Ammon's horn (tissue), 1 donor: Measurements from ENCODE around the gene PAPPA2.
A peak's percentile ranks its signal among the peaks of the same experiment; 100 is the strongest.
"Not testable (repeated sequence)": the region's sequence is repeated elsewhere in the genome, so short reads cannot be mapped to it uniquely, and the experiment has no call there.

Experiments
- DNase-seq: peaks from one replicate; pipeline ENCODE4 v3.0.0-alpha.2; 2016; ENCODE audit warnings: low spot score

The PAPPA2 gene

DNA sequence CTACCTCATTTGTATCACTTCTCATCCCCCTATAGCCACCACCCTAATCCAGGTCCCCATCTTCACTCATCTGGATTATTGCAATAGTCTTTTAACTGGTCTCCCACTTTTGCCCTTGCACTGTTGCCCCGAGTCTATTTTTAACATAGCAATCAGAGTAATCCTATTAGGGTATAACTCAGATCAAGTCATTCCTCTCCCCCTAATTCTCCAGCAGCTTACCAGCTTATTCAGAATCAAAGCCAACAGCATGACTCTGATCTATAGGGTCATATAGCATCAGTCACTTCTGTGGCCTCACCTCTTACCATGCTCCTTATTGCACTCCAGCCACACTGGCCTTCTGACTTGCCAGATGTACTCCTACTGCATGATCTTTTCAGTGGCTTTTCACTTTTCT lies 140.7 kb downstream of the PAPPA2 start:
- no peak for DNase-seq

- no peak for DNase-seq
These were observed 141.5 kb downstream of the PAPPA2 start for GRCh38 chr1:176604461-176604860.

DNA sequence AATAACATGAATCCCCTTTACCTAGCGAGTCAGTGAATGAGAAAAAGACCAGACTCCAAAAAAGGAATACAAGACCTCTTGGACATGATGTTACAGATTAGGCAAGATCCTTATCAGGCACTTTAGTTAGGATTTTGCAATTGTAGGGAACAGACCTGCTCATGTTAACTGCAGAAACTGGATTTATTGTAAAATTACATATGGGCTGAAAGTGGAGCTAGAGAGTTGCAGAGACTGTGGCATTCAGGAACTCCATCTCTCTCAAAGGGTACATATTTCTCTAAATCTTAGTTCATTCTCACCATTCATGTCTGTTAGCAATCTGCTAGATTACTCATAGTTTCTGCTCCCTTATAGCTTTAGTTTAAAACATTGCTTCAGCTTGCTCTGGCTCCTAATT lies 142.2 kb downstream of the PAPPA2 start:
- DNase-seq: peak; percentile 3

- DNase-seq: no peak
These were observed 146.8 kb downstream of the PAPPA2 start for GRCh38 chr1:176609556-176610408.

- no peak for DNase-seq
These were observed 149.8 kb downstream of the PAPPA2 start for GRCh38 chr1:176612791-176613190.

- no peak for DNase-seq
These were observed 154.9 kb downstream of the PAPPA2 start for GRCh38 chr1:176617881-176618280.

DNA sequence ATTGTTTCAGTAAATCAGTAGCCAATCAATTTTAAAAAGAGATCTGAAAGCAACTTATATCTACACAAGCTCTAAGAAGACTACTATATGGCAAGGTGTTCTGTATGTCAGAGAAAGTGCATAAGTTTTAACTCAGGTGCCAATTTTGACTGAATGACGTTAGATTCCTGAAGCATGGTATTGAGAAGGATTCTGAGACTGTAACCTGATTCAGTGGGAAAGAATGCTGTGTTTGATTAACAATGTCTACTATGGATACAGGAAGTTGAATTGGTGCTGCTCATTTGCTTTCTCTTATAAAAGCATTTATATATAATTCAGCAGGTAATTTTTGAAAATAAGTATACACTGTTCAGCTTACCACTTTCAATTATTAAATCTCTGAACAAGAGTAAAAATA lies 156.3 kb downstream of the PAPPA2 start:
- no peak for DNase-seq

- no peak for DNase-seq
These were observed 162.4 kb downstream of the PAPPA2 start for GRCh38 chr1:176625365-176625764.

DNA sequence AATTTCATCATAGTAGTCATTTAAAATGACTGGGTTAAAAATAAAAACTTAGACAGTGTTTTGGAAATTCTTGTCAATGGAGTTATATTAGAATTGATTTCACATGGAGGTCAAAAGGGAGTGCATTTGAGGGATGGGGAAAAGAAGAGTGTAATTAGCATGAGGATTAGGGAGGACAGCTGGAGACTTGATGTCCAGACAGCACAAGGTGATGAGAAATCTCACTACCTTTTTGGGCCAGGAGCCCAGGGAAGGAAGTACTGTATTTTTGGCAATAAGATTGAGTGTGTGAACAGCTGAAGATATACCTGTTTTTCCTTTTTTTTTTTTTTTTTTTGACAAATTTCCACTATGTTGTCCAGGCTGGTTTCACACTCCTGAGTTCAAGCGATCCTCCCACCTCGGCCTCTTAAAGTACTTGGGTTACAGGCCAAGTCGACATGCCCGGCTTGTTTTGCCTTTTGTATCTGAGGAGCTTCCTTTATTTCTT lies 163.6 kb downstream of the PAPPA2 start:
- DNase-seq: no peak

DNA sequence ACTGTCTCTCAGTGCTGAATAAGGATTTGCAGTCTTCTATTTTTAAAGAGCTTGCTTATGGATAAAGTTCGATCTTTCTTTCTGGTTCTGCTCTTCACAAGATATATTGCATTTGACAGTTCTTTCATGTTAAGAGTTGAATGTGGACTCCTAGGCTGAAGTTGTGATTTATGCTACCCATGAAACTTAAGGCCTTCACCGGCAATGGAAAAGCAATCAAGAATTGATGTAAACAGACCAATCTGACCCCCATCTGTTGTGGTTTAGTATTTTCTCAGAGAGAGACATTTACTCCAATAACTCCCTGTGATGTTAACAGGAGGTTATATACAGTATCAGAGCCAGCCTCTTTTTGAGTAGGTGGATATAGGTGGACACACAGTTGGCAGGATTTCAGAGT lies 165.8 kb downstream of the PAPPA2 start:
- no peak for DNase-seq

- DNase-seq: not testable (repeated sequence)
These were observed 171.8 kb downstream of the PAPPA2 start for GRCh38 chr1:176634733-176635132.

GRCh38 chr1:176638713-176639526 lies 175.9 kb downstream of the PAPPA2 start:
- DNase-seq: no peak

- DNase-seq: no peak
These were observed 180.6 kb downstream of the PAPPA2 start for GRCh38 chr1:176643536-176643935.

DNA sequence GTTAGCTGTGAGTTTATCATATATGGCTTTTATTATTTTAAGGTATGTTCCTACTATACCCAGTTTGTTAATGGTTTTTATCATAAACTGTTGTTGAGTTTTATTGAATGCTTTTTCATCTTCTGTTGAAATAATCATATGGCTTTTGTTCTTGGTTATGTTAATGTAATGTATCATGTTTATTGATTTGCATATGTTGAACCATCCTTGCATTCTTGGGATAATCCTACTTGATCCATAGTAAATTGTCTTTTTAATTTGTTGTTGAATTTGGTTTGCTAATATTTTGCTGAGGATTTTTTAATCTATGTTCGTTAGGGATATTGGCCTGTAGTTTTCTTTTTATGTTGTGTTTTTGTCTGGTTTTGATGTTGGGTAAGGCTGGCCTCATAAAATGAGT lies 185.6 kb downstream of the PAPPA2 start:
- DNase-seq: no peak

DNA sequence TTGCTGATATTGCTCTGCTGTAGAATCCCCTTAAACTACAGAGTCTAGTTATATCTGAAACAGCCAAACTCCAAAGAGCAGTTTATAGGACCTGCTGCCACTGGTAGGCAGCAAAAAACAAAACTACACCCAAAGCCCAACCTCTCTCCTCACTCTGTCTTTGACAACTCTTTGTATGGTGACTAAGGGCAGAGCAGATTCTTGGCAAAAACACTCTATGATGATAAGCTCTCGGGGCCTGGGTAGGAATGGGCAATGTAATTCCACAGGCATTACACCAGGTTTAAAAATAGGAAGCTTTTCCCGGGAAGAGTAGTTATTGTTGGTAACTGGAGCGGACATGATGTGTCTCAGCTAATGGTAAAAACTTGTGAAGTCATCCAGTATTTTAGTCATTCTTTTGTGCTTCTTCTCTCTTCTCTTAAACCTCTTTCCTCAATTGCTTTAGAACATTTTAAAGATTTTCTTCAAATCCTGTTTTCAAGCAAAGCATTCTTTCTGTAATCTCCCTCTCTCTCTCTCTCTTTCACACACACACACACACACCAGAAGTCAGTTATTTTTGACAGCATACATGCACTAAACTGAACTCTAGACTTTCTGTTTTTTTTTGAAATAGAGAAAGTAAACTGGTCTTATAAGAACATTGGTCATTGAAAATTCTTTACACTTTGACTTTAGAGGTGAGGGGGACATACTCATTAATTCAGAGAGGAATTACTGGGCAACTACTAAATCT lies 193.5 kb downstream of the PAPPA2 start:
- peak; percentile 13 for DNase-seq

- DNase-seq: no peak
These were observed 206.8 kb downstream of the PAPPA2 start for GRCh38 chr1:176669782-176670181.

DNA sequence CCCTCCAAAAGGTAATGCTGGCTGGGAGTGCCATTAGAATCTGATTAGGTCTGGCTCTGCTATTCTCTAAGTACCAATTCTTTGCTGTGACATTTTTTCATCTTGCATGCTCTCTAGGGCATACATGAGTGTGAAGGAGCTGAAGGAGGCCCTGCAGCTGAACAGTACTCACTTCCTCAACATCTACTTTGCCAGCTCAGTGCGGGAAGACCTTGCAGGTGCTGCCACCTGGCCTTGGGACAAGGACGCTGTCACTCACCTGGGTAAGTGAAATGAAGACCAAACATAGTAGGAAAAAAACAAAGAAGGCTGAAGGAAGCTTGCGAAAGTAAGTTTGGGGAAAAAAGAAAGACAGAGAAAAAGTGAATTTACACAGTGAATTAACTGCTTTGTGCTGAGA lies 207.9 kb downstream of the PAPPA2 start:
- no peak for DNase-seq

DNA sequence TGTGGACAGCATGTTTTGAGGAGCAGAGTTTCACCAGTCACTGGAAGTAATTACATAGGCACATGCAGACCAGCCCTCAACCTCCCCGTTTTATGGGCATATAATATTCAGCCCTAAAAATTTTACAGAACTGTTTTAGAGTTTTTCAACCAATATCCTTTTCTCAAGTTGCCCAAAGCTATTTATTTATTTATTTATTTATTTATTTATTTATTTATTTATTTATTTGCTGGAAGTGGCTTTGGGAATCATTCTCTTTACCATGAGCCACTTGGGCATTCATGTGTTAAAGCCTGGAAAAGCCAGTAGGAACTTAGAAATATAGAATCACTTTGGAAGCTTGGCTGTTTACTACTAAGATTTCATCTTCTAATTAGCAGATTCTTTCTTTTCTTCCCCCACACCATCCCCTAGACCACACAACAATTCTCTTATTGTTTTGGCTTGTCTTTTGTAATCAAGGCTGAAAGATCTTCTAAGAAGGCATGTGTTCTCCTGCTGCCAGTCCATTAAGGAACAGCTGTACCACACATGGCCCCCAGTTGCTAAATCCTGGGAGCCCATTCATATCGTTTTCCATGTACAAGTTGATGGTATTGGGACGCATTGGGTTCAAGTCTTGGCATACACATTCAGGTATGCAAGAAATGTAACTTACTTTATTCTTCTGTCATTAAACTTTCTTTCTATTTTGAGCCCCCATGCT lies 220.0 kb downstream of the PAPPA2 start:
- no peak for DNase-seq

DNA sequence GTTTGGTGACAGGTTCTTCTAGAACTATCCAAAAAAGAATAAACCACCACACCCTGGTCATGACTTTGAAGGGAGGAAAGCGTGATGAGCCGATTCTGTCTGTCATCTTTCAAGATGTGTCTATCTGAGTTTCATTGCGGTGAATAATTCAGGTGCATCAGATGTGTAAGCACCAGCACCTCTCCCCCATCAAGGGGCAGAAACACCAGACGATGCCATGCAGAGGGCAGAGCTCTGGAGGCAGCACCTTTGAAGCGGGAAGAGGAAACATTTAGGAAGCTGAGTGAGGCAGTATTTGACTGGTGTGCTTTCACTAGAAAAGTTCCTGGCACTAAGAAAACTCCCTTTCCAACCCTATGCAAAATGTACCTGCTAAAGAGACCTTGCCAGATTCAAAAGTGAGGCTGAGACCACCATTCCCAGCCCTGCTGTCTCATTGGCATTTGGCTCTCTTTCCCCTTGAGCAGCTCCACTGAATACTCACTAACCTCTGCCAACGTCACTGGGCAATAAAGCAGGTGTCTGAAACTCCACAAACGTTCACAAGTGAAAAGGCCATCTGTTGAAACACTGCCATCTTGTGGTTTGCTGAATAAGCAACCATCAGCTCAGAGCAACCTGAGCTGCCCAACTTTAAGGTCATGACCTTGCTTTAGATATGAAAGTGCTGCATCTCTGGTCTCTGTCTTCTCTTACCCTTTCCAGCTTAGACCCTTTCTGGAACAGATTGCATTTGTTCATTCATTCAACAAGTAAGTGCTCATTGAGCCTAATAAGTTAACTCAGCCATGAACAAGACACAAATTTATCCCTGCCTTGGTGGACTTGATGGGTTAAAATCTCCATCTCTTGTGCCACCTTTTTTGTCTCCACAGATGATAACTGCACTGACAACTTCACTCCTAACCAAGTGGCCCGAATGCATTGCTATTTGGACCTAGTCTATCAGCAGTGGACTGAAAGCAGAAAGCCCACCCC lies 228.6 kb downstream of the PAPPA2 start:
- peak; percentile 71 for DNase-seq

- peak; percentile 43 for DNase-seq
These were observed 229.5 kb downstream of the PAPPA2 start for GRCh38 chr1:176692431-176692830.
